ACHN (cell line): ENCODE data around the gene COL4A3.

Source experiments
- DNase-seq: peaks from one replicate; pipeline ENCODE4 v3.0.0-alpha.2; 2015
- in situ Hi-C: cut with HindIII; loops from 2 replicates; pipeline ENCODE4 v1.10.0; 2017; ENCODE audit warnings: low sequenced_read_pairs, low pct_ligation_motif_present, low pct_unique_long_range_greater_than_20kb

The COL4A3 gene

GRCh38 chr2:227248876-227249275 lies 84.5 kb downstream of the COL4A3 start:
- no peak for DNase-seq

DNA sequence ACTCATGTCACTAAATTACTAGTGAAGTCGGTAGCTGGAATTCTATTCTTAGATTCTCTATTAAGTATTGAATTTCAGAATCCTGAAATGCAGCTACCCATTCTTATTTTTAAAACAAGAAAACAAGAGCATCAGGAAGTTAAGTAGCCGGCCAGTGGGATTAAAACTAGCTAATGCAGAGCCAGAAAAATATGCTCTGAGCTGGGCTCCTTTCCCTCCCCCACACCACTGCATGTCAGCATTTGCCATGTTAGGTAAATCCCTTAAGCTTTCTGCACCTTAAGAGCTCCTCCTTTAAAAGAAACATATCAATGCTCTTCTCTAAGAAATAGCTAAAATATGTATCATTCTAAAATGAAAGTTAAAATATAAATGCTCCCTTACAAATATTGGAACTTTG lies 88.4 kb downstream of the COL4A3 start:
- no peak for DNase-seq
- in situ Hi-C loops: no loop called here

More at GRCh38 chr2:227248876-227249275, 84.5 kb downstream of the COL4A3 start:
- in situ Hi-C loops: no loop called here

DNA sequence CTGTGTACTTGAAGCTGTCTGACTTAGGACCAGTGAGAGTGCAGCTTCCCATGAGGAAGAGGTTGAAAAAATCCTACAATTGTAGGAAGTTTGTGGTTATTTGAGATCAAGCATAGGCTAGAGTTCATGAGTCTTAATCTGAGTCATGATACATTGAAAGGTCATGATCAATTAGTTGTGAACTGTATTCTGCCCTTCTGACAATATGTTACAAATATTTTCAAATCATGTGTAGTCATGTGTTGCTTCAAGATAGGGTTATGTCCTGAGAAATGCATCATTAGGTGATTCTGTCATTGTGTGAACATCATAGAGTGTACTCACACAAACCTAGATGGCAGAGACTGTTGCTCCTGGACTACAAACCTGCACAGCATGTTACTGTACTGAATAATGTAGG lies 92.2 kb downstream of the COL4A3 start:
- no peak for DNase-seq
- in situ Hi-C loops: no loop called here

DNA sequence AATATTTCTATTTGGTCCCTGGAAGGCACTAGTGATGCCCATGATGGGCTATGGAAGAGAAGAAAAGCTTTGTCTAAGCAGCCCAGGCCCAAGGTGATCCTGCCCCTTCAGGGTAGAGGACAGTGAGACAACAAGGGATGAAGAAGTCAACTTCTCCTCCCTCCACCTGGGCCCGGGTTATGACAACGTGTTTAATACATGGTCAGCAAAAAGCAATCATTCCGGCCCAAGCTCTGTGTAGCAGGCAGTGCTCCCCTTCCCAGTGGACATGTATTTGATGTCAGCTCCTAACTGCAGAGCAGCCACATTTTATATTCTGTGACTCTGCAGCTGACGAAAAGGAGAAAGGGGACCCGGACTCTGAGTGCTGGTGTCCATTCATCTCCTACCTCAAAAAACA lies 93.4 kb downstream of the COL4A3 start:
- in situ Hi-C loops: no loop called here
- DNase-seq: no peak

DNA sequence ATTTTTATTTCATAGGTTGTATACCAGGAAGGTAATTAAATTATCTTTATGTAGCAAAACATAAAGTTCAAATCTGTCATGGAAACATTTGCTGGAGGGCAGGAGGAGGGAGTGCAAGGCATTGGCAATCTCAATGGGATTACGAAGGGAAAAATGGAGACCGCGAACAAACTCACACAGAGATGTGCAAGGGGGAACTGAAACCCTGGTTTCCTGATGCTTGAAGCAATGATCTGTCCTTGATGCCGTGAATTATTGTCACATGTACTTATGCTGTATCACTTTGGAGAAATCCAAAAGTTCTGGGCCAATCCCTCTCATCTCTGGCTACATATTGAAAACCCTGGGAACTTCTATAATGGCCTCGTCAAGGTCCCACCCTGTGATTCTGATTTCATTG lies 95.6 kb downstream of the COL4A3 start:
- in situ Hi-C loops: no loop called here
- no peak for DNase-seq

DNA sequence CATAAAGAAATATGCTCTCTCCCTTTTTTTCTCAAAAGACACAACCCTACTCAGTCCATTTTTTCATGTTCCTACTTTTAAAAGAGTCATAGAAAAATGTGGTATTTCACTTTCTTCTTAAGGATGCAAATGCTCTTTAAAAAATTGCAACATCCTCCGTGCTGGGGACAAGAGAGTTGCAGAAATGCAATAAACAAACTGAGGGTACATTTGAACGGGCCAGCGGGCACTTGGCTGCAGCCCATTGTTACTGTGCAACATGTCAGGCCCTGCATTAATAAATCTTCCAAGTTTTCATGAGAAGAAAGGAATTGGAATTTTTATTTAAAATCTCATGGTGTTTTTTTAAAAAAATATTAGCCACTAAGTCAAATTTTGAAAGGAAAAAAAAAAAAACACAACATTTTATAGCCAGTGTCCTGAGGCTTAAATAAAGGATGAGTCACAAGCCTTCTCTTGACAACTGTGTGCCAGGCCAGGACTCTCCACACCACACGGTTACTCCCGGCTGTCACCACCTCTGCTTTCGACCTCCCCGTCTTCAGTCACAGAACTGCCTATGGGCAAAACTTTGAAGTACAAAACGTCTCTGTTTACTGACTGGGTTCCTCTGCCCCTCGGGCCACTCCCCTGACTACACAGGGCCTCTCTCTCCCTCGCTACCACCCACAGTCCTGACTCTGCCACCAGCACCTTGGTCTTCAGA lies 103.1 kb downstream of the COL4A3 start:
- DNase-seq: no peak
- in situ Hi-C loops: no loop called here

DNA sequence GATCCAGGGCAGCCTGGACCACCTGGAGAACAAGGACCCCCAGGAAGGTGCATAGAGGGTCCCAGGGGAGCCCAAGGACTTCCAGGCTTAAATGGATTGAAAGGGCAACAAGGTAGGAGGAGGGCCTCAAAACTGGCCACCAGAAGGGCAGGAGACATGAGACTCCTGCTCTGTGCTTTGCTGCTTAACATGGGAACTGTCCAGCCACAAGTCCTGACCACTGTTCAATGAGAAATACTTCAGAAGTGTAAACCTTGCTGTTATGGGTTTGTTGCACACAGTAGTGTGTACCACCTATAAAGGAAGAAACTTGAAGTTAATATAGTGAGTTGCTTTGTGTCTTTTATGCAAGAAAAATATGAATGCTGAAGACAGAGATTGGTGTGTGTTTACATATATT lies 116.5 kb downstream of the COL4A3 start:
- in situ Hi-C loops: no loop called here
- no peak for DNase-seq

DNA sequence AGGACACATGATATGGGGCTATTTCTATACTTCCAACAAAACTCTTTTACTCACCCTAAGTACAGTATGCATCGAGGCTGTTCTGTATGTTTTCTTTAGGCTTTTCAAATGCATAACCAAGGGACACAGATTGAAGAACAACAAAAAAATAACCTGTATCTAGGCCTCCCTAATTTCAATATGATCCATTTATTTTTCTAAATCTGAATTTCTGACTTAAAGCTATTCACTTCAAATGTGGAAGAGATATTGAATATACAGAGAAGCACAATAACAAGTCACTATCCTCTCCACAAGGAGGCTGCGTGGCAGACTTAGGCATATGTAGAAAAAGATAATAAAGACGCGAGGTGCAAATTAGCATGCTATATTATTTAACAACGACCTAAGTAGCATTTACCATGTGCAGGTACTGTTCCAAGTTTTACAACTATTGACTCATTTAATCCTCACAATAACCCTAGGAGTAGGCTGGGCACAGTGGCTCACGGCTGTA lies 121.4 kb downstream of the COL4A3 start:
- in situ Hi-C loops: no loop called here

DNA sequence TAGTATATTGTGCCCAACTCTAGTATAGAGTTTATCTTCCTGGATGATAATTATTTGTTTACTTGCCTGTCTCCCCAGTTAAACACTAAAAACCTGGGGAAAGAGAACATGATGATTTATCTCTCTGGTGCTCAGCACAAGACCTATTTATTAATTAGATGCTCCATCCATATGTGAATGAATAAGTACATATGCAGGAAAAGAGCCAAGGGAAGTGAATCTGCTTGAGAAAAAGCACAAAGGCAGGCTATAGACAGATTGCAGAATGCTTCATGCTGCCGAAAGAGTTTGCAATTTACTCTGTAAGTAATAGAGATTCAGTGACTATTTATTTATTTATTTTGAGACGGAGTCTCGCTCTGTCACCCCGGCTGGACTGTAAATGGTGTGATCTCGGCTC lies 123.3 kb downstream of the COL4A3 start:
- no peak for DNase-seq
- in situ Hi-C loops: no loop called here

More for the DNA sequence above, 121.4 kb downstream of the COL4A3 start:
- no peak for DNase-seq

GRCh38 chr2:227292314-227292713 lies 127.9 kb downstream of the COL4A3 start:
- in situ Hi-C loops: no loop called here
- DNase-seq: no peak

DNA sequence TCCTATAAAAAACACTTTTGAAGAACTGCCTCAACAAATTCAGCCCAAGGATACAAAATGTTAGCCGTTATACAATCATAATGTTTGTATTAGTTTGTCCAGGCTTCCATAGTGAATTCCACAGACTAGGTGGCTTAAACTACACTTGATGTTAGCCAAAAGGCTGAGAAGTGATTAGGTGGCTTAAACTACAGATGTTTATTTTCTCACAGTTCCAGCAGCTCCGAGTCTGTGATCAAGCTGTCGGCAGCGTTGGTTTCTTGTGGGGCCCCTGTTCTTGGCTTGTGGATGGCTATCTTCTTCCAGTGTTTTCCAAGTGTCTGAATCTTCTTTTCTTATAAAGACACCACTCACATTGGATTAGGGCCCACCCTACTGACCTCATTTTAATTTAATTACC lies 129.1 kb downstream of the COL4A3 start:
- no peak for DNase-seq
- in situ Hi-C loops: no loop called here

- in situ Hi-C loops: no loop called here
- no peak for DNase-seq
Measured at GRCh38 chr2:227295806-227296205, 131.4 kb downstream of the COL4A3 start.

GRCh38 chr2:227296671-227297405 lies 132.4 kb downstream of the COL4A3 start:
- in situ Hi-C loops: no loop called here
- DNase-seq: no peak

DNA sequence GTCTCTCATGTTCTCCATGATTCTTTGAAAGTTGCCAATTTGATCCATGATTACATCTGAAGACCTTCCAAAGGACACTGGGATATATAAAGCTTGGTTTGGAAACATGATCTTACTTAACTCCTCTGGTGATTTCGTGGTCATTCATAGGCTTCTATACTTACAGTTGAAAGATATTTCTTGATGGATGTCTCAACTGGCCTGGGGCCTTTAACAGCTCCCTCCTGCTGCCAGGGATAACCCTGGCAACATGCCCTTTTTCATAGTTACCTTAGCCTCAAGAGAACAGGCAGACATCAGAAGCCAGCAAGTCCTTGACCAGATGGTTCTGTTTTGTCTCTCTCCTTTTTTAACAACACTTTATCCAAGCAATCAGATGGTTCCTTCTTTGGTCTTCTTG lies 137.1 kb downstream of the COL4A3 start:
- DNase-seq: no peak
- in situ Hi-C loops: no loop called here

GRCh38 chr2:227308784-227309183 lies 144.4 kb downstream of the COL4A3 start:
- no peak for DNase-seq
- in situ Hi-C loops: no loop called here

GRCh38 chr2:227310756-227311110 lies 146.3 kb downstream of the COL4A3 start:
- in situ Hi-C loops: no loop called here
- peak; percentile 61 for DNase-seq

- in situ Hi-C loops: no loop called here
Measured at GRCh38 chr2:227311861-227312506, 147.6 kb downstream of the COL4A3 start.

GRCh38 chr2:227312579-227312978 lies 148.2 kb downstream of the COL4A3 start:
- no peak for DNase-seq
- in situ Hi-C loops: no loop called here

More at GRCh38 chr2:227311861-227312506, 147.6 kb downstream of the COL4A3 start:
- no peak for DNase-seq

DNA sequence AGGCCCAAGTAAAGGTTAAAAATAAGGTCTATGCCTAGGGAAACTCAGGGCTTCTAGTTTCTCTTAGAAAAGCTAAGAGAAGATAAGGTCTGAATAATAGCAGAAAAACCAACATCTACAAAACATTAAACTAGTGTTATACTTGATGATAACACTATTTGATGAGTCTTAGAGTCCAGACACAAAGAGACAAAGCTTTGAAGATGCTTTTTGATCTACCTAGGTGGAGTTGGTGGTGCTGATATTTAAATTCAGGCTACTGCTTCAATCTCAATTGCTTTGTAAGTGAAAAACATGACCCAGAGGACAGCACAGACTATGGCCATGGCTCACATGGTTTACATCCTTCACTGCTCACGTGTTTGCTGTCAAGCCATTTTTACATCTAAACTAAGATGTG lies 148.9 kb downstream of the COL4A3 start:
- in situ Hi-C loops: no loop called here
- no peak for DNase-seq

GRCh38 chr2:227317834-227318233 lies 153.4 kb downstream of the COL4A3 start:
- no peak for DNase-seq
- in situ Hi-C loops: no loop called here
